Stimulated activated naive B cell treated with anti-CD40 and anti-IgM and Interleukin-4, amounts not matched to agents 10 μg/mL and 1 μg/mL and 100 μg/mL, for 72 hours (primary cell): ENCODE measurements around the gene MTX1.
"Not testable (repeated sequence)": the region's sequence is repeated elsewhere in the genome, so short reads cannot be mapped to it uniquely, and the experiment has no call there.

ENCODE experiments used
- ATAC-seq, 2 donors: fragments of 150-1000 bp; cut with Tn5 transposase; replicated peaks; 2 replicates each; pipeline ENCODE4 v1.10.0; 2021; ENCODE audit warnings: moderate library complexity in 1 of 2
- DNase-seq: peaks from one replicate; pipeline ENCODE4 v3.0.0; 2021
- H3K27ac Mint-ChIP-seq: one replicate; pipeline ENCODE4 v1.8.0; 2022; ENCODE audit warnings: mild to moderate bottlenecking, mixed read lengths
- H3K27me3 Mint-ChIP-seq, 2 donors: one replicate each; pipeline ENCODE4 v1.8.0; 2022; ENCODE audit warnings: mixed read lengths in 2 of 2
- H3K36me3 Mint-ChIP-seq, 2 donors: one replicate each; pipeline ENCODE4 v1.8.0; 2022; ENCODE audit warnings: mixed read lengths in 2 of 2, mild to moderate bottlenecking in 1 of 2
- H3K4me1 Mint-ChIP-seq, 2 donors: one replicate each; pipeline ENCODE4 v1.8.0; 2022; ENCODE audit warnings: mixed read lengths in 2 of 2, mild to moderate bottlenecking in 1 of 2
- H3K4me3 Mint-ChIP-seq, 2 donors: one replicate each; pipeline ENCODE4 v1.8.0; 2022; ENCODE audit warnings: mild to moderate bottlenecking in 2 of 2, mixed read lengths in 2 of 2, moderate library complexity in 1 of 2
- H3K9me3 Mint-ChIP-seq, 2 donors: one replicate each; pipeline ENCODE4 v1.8.0; 2022; ENCODE audit warnings: mixed read lengths in 2 of 2, mild to moderate bottlenecking in 1 of 2

MTX1 gene

DNA sequence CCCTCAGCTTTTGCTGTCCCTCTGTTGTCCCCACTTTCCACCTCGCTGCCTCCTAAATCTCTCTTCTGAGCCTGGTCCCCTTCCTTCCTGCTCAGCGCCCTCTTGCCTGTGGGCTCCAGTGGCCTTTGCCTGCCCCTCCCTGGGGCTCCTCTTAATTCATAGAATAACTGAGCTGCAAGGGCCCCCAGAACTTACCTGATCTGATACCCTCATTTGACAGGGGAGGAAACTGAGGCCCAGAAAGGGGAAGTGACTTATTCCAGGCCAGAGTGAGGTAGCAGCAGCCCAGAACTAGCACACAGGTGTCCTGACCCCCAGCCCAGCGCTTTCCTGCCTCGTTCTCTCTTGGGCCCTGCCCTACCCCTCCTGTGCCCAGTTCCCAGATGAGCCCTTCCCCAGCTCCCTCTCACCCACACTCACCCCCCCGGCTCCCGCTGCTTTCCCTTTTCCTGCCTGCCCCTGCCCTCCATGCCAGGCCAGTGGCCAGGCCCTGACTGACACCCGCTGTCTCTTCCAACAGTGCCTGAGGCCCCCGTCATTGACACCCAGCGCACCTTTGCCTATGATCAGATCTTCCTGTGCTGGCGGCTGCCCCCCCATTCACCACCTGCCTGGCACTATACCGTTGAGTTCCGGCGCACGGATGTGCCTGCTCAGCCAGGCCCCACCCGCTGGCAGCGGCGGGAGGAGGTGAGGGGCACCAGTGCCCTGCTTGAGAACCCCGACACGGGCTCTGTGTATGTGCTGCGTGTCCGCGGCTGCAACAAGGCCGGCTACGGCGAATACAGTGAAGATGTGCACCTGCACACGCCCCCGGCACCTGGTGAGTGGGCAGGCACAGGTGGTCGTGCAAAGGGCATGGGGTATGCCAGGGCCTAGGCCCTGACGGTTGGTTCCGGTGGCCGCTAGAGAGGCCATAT, 29.1 kb upstream of the MTX1 start:
- no peak overlapping the region for H3K27ac Mint-ChIP-seq
- DNase-seq (no peak), ATAC-seq (no peak)
- no peaks in the 10 kb centered on the region for H3K9me3 Mint-ChIP-seq
- H3K36me3 Mint-ChIP-seq = peaks cover 11 to 15% of the 10 kb centered on the region in 2 donors
- H3K4me1 Mint-ChIP-seq = peaks cover 23 to 25% of the 10 kb centered on the region in 2 donors
- H3K27me3 Mint-ChIP-seq = no peaks in the 10 kb centered on the region
- H3K4me3 Mint-ChIP-seq = no peak overlapping the region

DNA sequence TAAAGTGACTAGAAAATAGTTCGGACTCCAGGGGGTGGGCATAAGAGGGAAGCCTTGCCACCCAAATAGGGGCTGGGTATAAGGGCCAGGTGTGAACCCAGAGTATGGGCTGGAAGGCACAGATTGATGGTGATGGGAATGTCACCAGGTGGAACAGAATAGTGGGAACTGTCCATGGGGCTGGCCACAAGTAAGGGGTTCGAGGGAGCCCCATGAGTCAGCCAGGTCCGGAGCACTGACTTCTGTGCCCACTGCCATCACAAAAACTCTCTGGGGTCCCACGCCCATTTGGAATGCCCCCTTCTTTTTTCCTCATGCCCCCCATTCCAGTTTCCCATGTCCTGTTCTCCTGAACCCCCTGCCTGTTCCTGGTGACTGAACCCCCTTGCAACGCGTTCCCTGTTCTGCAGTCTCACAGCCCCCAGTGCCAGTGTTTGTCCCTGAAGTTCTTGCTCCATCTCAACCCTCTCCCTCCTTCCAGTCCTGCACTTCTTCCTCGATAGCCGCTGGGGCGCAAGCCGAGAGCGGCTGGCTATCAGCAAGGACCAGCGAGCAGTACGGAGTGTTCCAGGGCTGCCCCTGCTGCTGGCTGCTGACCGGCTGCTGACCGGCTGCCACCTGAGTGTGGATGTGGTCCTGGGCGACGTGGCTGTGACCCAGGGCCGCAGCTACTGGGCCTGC, 27.0 kb upstream of the MTX1 start:
- H3K9me3 Mint-ChIP-seq = no peaks in the 10 kb centered on the region
- no peaks in the 10 kb centered on the region for H3K27me3 Mint-ChIP-seq
- ATAC-seq = no peak
- H3K4me1 Mint-ChIP-seq = peaks cover 31% of the 10 kb centered on the region in 2 donors
- no peak overlapping the region for H3K4me3 Mint-ChIP-seq
- H3K27ac Mint-ChIP-seq = no peak overlapping the region
- no peak for DNase-seq
- H3K36me3 Mint-ChIP-seq = peaks cover 11 to 15% of the 10 kb centered on the region in 2 donors

DNA sequence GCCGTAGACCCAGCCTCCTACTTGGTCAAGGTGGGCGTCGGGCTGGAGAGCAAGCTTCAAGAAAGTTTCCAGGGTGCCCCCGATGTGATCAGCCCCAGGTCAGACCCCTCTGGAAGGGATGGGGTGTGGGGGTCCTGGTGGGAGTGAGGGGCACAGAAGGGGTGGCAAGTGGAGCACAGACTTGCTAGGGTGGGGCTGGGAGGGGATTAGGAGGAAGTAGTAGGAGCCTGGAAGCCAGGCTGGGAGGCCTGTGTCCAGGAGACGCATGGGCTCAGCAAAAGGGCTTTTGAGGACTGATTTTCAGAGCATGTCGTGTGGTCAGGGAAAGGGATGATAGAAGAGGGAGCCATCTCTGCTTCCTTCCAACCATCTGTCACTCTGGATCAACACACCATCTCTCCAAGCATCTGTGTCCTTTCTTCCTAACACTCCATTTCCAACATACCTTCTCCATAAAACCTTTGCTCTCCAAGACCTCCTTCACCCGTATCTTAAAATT, 26.4 kb upstream of the MTX1 start:
- Mint-ChIP-seq H3K4me3 (no peak overlapping the region), H3K4me1 (peaks cover 25 to 27% of the 10 kb centered on the region in 2 donors), H3K27me3 (no peaks in the 10 kb centered on the region), H3K9me3 (no peaks in the 10 kb centered on the region), H3K27ac (no peak overlapping the region), H3K36me3 (peaks cover 11 to 15% of the 10 kb centered on the region in 2 donors)
- no peak for ATAC-seq
- no peak for DNase-seq

DNA sequence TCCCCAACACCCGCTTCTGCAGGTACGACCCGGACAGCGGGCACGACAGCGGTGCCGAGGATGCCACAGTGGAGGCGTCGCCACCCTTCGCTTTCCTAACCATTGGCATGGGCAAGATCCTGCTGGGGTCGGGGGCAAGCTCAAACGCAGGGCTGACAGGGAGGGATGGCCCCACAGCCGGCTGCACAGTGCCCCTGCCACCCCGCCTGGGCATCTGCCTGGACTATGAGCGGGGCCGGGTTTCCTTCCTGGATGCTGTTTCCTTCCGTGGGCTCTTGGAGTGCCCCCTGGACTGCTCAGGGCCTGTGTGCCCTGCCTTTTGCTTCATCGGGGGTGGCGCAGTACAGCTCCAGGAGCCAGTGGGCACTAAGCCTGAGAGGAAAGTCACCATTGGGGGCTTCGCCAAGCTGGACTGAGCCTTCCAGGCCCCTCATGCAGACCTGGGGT, 24.7 kb upstream of the MTX1 start:
- Mint-ChIP-seq H3K9me3 (no peaks in the 10 kb centered on the region), H3K4me3 (no peak overlapping the region)

DNA sequence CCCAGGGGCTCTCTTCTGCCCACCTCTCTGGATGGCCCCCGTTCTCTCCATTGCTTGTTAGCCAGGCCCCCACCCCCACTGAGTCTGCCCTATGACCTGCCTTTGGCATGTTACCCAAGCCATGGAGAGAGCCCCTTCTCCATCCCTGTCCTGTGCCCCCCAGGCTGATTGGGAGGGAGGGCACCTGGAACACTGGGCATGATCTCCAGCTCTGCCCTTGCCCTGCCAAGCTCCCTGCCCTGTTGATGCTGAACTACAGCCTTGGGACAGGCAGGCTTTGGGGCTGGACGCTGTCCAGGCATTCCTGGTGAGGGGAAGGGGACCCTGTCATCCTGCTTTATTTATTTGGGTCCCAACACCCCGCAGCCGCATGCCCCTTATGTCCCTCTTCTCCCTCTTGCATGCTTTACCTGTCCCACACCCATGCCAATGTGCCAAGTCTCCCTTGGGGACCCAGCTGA, 24.1 kb upstream of the MTX1 start:
- Mint-ChIP-seq H3K4me1 (peaks cover 23 to 26% of the 10 kb centered on the region in 2 donors), H3K27me3 (no peaks in the 10 kb centered on the region), H3K27ac (peak overlapping the region; percentile 83), H3K4me3 (no peak overlapping the region), H3K36me3 (peaks cover 3 to 5% of the 10 kb centered on the region in 2 donors), H3K9me3 (no peaks in the 10 kb centered on the region)
- no peak for DNase-seq
- ATAC-seq = no peak

More for the DNA sequence above, 24.7 kb upstream of the MTX1 start:
- Mint-ChIP-seq H3K27me3 (no peaks in the 10 kb centered on the region), H3K27ac (no peak overlapping the region), H3K4me1 (peaks cover 23 to 28% of the 10 kb centered on the region in 2 donors), H3K36me3 (peaks cover 7 to 9% of the 10 kb centered on the region in 2 donors)
- DNase-seq (no peak), ATAC-seq (no peak)

DNA sequence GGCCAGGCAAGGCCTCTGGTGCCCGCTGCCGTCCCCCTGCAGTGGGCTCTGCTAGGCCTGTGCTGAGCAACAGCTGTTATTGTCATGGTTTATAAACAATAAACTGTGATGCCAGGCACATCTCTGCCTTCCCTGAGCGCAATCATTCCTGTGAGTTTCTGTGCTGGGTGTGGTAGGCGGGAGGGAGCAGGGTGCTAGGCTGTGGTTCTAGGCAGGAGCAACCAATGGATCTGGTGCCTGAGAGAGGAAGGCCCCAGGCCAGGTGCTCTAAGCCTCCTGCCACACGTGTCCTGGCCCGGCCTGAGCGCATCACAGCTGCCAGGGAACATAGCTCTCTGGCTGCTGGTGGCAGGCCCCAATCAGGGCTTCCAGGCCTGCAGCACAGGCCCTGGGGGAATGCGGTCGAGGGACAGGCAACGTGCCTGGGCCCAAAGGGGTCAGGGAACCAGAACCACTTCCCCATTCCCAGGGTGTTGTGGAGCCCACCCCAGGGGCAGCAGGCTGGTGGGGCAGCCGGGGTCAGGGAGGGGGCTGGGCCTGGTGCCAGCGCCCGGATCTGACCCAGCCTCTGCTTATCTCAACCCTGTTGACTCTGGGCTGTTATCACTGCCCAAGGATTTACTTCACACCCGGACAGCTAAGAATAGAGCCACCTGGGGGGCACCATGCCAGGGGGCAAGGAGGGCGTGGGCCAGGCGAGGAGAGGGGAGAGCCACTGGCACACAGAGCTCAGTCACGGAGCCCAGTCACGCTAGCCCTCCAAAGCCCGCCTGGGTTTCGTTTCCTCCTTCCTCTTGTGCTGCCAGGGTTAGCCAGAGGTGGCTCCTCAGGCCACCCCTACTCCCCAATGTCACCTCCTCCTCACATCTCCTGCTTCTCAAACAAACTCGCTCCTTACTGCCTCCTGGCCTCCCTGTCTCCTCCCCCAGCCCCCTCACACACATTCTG, 23.4 kb upstream of the MTX1 start:
- no peaks in the 10 kb centered on the region for H3K9me3 Mint-ChIP-seq
- ATAC-seq (peak; percentile 98), DNase-seq (peak; percentile 72)
- peak overlapping the region; percentile 17 to 52 for H3K4me3 Mint-ChIP-seq
- H3K27me3 Mint-ChIP-seq = no peaks in the 10 kb centered on the region
- peak overlapping the region; percentile 83 for H3K27ac Mint-ChIP-seq
- H3K4me1 Mint-ChIP-seq = peaks cover 23 to 26% of the 10 kb centered on the region in 2 donors
- H3K36me3 Mint-ChIP-seq = peaks cover 0 to 5% of the 10 kb centered on the region in 2 donors

DNA sequence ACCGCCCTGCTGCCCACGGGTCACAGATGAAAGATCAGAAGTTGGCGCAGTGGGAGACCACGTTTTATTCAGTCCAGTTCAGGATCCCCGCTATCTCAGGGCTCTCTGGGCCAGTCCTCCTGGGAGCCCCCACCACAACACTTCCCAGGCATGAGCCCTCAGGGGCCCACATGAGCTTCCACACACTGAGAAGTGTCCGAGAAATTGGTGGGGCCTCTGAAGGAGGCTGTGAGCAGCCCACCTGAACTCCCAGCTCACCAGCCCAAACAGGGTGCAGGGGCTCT, 22.8 kb upstream of the MTX1 start:
- peaks cover 23 to 26% of the 10 kb centered on the region in 2 donors for H3K4me1 Mint-ChIP-seq
- peak overlapping the region; percentile 83 for H3K27ac Mint-ChIP-seq
- no peaks in the 10 kb centered on the region for H3K9me3 Mint-ChIP-seq
- no peaks in the 10 kb centered on the region for H3K27me3 Mint-ChIP-seq
- peak overlapping the region; percentile 17 to 52 for H3K4me3 Mint-ChIP-seq
- H3K36me3 Mint-ChIP-seq = peaks cover 0 to 5% of the 10 kb centered on the region in 2 donors
- no peak for ATAC-seq
- DNase-seq = no peak

DNA sequence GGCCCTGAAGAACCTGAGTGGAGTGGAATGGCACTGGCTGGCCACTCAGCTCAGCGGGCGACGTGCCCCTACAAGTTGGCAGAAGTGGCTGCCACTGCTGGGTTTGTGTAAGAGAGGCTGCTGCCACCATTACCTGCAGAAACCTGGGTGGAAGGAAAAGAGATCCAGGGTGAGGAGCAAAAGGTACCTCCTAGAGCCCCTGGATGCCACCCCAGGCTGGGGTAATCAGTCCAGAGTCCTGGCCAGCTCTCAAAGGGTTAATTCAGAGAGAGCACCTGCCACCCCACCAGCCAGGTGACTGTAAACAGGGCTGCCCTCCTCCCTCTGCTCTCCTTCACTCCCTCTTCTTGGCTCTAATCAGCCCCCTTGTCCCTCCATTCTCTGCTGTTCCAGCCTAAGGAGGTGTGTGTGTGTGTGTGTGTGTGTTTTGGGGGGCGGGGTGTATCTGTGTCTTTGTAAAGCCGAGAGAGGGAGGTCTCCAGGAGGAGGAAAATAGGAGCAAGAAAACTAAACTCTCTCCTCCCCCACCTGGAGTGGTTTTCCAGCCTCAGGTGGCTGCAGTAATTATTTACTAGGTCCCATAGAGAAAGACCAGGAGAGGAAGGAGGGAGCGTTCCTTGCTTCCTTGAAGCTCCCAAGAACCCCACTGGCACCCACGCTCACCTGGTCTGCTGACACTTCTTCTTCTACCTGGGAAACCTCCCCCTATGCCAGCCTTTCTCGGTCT, 22.3 kb upstream of the MTX1 start:
- Mint-ChIP-seq H3K4me3 (no peak overlapping the region), H3K9me3 (no peaks in the 10 kb centered on the region), H3K27ac (peak overlapping the region; percentile 83), H3K4me1 (peaks cover 23 to 26% of the 10 kb centered on the region in 2 donors), H3K36me3 (peaks cover 0 to 5% of the 10 kb centered on the region in 2 donors), H3K27me3 (no peaks in the 10 kb centered on the region)
- ATAC-seq (no peak), DNase-seq (no peak)

DNA sequence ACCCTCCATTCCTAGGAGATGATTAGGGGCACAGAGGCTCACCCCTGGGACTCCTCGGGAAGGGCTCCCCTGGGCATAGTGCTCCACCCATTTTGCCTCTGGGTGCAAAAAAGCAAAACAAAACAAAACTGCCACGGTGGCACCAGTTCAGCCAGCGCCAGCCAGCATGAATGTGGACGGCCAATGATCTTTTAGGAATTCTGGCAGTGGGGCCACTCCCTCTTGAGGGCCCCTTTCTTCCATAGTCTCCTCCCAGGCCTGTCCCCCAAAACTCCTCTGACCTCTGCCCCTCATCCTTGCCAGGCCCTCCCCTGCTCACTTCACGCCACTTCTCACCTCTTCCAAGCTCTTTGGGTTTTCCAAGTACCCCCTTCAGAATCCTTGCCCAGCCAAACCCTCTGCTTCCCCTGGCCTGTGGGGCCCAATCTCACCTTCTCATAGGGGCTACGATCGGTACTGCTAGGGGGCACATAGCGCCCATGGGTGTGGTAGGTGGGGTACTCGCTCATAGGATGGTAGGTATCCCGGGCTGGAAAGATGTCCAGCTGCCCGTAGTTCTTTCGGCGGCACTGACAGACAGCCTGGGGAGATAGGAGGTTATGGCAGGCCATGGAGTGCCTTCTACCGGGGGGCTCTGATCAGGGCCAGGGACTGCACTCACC, 21.6 kb upstream of the MTX1 start:
- Mint-ChIP-seq H3K4me3 (no peak overlapping the region), H3K27ac (peak overlapping the region; percentile 79), H3K4me1 (peaks cover 23 to 26% of the 10 kb centered on the region in 2 donors), H3K27me3 (no peaks in the 10 kb centered on the region), H3K9me3 (no peaks in the 10 kb centered on the region), H3K36me3 (peaks cover 0 to 2% of the 10 kb centered on the region in 2 donors)
- no peak for DNase-seq
- no peak for ATAC-seq

DNA sequence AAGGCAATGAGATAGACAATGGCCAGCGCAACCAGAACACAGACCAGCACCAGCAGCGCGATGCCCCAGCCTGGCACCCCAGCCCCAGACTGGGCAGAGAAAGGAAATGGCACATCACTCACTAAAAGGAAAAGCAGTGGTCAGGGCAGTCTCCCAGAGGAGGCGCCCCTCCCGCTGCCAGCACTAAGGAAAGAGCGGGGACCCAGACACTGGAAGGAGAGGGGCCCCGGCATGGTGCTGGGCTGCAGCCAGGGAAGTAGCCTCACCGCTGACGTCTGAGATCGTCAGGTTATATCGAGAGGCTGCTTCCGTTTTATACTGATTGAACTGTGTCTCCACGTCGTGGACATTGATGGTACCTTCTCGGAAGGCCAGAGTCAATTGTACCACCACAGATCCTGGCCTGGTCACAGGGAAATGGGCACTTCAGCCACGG, 21.0 kb upstream of the MTX1 start:
- H3K4me1 Mint-ChIP-seq = peaks cover 23 to 27% of the 10 kb centered on the region in 2 donors
- DNase-seq = no peak
- H3K27me3 Mint-ChIP-seq = no peaks in the 10 kb centered on the region
- no peak for ATAC-seq
- H3K36me3 Mint-ChIP-seq = peaks cover 0 to 2% of the 10 kb centered on the region in 2 donors
- H3K27ac Mint-ChIP-seq = peak overlapping the region; percentile 79
- H3K4me3 Mint-ChIP-seq = no peak overlapping the region
- H3K9me3 Mint-ChIP-seq = no peaks in the 10 kb centered on the region

DNA sequence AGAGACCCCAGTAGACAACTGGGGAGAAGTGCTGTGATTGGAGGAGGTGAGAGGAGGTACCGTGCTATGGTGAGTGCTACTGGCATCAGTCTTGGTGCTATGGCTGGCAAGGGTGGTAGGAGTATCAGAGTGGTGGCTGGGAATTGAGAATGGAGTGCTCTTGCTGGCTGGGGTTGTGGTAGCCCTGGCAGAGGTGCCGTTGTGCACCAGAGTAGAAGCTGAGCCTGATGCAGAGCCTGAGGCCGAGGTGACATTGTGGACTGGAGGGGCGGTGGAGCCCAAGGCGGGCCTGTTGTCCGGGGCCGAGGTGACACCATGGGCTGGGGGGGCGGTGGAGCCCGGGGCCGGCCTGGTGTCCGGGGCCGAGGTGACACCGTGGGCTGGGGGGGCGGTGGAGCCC, 20.2 kb upstream of the MTX1 start:
- Mint-ChIP-seq H3K4me3 (no peak overlapping the region), H3K36me3 (peaks cover 0 to 2% of the 10 kb centered on the region in 2 donors), H3K4me1 (peaks cover 26 to 30% of the 10 kb centered on the region in 2 donors), H3K27ac (peak overlapping the region; percentile 2), H3K27me3 (peaks cover 0 to under 1% of the 10 kb centered on the region in 2 donors), H3K9me3 (no peaks in the 10 kb centered on the region)
- no peak for DNase-seq
- no peak for ATAC-seq

DNA sequence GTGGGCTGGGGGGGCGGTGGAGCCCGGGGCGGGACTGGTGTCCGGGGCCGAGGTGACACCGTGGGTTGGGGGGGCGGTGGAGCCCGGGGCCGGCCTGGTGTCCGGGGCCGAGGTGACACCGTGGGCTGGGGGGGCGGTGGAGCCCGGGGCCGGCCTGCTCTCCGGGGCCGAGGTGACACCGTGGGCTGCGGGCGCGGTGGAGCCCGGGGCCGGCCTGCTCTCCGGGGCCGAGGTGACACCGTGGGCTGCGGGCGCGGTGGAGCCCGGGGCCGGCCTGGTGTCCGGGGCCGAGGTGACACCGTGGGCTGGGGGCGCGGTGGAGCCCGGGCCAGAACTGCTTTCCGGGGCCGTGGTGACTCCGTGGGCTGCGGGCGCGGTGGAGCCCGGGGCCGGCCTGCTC, 18.6 kb upstream of the MTX1 start:
- not testable (repeated sequence) for DNase-seq, H3K27me3 Mint-ChIP-seq, ATAC-seq, H3K36me3 Mint-ChIP-seq, H3K4me3 Mint-ChIP-seq, H3K9me3 Mint-ChIP-seq, H3K27ac Mint-ChIP-seq
- H3K4me1 Mint-ChIP-seq = peaks cover 33% of the 10 kb centered on the region in 2 donors

DNA sequence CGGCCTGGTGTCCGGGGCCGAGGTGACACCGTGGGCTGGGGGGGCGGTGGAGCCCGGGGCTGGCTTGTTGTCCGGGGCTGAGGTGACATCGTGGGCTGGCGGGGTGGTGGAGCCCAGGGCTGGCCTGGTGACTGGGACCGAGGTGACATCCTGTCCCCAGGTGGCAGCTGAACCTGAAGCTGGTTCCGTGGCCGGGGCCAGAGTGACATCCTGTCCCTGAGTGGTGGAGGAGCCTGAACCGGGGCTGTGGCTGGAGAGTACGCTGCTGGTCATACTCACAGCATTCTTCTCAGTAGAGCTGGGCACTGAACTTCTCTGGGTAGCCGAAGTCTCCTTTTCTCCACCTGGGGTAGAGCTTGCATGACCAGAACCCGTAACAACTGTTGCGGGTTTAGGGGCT, 16.6 kb upstream of the MTX1 start:
- Mint-ChIP-seq H3K4me1 (peaks cover 27% of the 10 kb centered on the region in 2 donors), H3K27me3 (peaks cover 0 to 5% of the 10 kb centered on the region in 2 donors), H3K4me3 (no peak overlapping the region), H3K36me3 (peaks cover under 1 to 4% of the 10 kb centered on the region in 2 donors), H3K27ac (peak overlapping the region; percentile 37), H3K9me3 (no peaks in the 10 kb centered on the region)
- DNase-seq = no peak
- no peak for ATAC-seq
